Stimulated activated effector memory CD8-positive, alpha-beta T cell treated with anti-CD3 and anti-CD28 coated beads, Interleukin-12 subunit alpha, Interleukin-12 subunit beta, amount 100 ng/mL, for 72 hours (primary cell): Measurements from ENCODE around the gene PPM1L.
A peak's percentile ranks its signal among the peaks of the same experiment; 100 is the strongest.

Experiments
- ATAC-seq: fragments of 150-1000 bp; cut with Tn5 transposase; 2 replicates; pipeline ENCODE4 v1.10.0; 2021
- DNase-seq, 2 donors: peaks; one replicate each; pipeline ENCODE4 v3.0.0; 2021 to 2022; ENCODE audit warnings: low spot score in 2 of 2
- H3K27ac Mint-ChIP-seq: one replicate; pipeline ENCODE4 v1.8.0; 2022; ENCODE audit warnings: mild to moderate bottlenecking, mixed read lengths
- H3K36me3 Mint-ChIP-seq: one replicate; pipeline ENCODE4 v1.8.0; 2022; ENCODE audit warnings: mild to moderate bottlenecking, mixed read lengths
- H3K4me1 Mint-ChIP-seq: one replicate; pipeline ENCODE4 v1.8.0; 2022; ENCODE audit warnings: mixed read lengths
- H3K4me3 Mint-ChIP-seq: one replicate; pipeline ENCODE4 v1.8.0; 2022; ENCODE audit warnings: mild to moderate bottlenecking, mixed read lengths
- H3K9me3 Mint-ChIP-seq: one replicate; pipeline ENCODE4 v1.8.0; 2022; ENCODE audit warnings: mixed read lengths

Gene PPM1L

GRCh38 chr3:160904691-160905090, 148.7 kb downstream of the PPM1L start:
- DNase-seq = no peak
- no peak overlapping the region for H3K4me3 Mint-ChIP-seq

GRCh38 chr3:160906646-160907045, 150.6 kb downstream of the PPM1L start:
- ATAC-seq = no peak
- Mint-ChIP-seq H3K27ac (no peak overlapping the region), H3K36me3 (no peaks in the 10 kb centered on the region)

More at GRCh38 chr3:160904691-160905090, 148.7 kb downstream of the PPM1L start:
- no peak for ATAC-seq
- Mint-ChIP-seq H3K36me3 (no peaks in the 10 kb centered on the region), H3K27ac (no peak overlapping the region), H3K9me3 (peaks cover 9% of the 10 kb centered on the region), H3K4me1 (no peaks in the 10 kb centered on the region)

GRCh38 chr3:160909917-160910316, 153.9 kb downstream of the PPM1L start:
- Mint-ChIP-seq H3K36me3 (no peaks in the 10 kb centered on the region), H3K4me1 (no peaks in the 10 kb centered on the region), H3K4me3 (no peak overlapping the region), H3K9me3 (peaks cover 10% of the 10 kb centered on the region), H3K27ac (no peak overlapping the region)
- ATAC-seq (no peak), DNase-seq (no peak)

More at GRCh38 chr3:160906646-160907045, 150.6 kb downstream of the PPM1L start:
- DNase-seq = no peak
- no peaks in the 10 kb centered on the region for H3K4me1 Mint-ChIP-seq
- H3K4me3 Mint-ChIP-seq = no peak overlapping the region
- peaks cover 10% of the 10 kb centered on the region for H3K9me3 Mint-ChIP-seq

DNA sequence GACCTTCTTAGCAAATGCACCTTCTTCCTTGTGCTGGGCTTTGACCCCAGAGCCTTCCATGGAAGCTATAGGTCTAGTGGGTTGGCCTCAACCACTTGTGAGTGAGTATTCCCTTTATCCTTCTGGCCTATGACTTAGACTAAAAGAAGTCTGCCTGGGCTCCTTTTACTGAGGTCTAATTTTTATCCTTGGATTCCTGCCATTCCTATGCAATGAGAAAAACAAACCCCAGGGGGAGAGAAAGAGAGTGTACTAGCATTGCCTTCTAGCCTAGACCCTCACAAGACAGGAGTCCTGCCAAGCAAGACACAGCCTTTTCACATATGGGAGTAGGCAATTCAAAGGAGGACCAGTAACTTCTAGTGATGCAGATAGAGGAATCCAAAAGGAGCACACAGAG, 155.4 kb downstream of the PPM1L start:
- DNase-seq (no peak), ATAC-seq (no peak)
- H3K27ac Mint-ChIP-seq = no peak overlapping the region
- H3K4me1 Mint-ChIP-seq = no peaks in the 10 kb centered on the region
- peaks cover 10% of the 10 kb centered on the region for H3K9me3 Mint-ChIP-seq
- no peaks in the 10 kb centered on the region for H3K36me3 Mint-ChIP-seq
- no peak overlapping the region for H3K4me3 Mint-ChIP-seq

DNA sequence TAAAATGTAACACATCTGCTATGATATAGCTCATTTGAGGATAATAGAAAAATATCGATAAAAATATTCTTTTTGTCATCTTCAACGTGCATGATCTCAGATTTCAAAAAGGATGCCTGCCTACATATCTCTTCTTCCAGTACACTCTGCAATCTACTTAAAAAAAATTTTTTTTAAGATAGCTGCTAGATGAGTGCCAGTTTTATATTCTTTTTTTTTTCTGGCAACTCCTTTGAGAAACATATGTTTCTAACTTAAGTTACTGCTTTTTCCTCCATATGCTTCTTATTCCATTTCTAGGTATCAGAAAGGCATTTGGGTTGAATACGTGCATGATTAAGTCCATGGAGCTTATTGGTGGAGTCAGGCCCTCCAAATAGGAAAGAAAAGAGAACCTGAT, 160.4 kb downstream of the PPM1L start:
- no peaks in the 10 kb centered on the region for H3K36me3 Mint-ChIP-seq
- no peak overlapping the region for H3K4me3 Mint-ChIP-seq
- H3K27ac Mint-ChIP-seq = no peak overlapping the region
- H3K4me1 Mint-ChIP-seq = no peaks in the 10 kb centered on the region
- ATAC-seq (no peak), DNase-seq (no peak)
- H3K9me3 Mint-ChIP-seq = peaks cover 3% of the 10 kb centered on the region

DNA sequence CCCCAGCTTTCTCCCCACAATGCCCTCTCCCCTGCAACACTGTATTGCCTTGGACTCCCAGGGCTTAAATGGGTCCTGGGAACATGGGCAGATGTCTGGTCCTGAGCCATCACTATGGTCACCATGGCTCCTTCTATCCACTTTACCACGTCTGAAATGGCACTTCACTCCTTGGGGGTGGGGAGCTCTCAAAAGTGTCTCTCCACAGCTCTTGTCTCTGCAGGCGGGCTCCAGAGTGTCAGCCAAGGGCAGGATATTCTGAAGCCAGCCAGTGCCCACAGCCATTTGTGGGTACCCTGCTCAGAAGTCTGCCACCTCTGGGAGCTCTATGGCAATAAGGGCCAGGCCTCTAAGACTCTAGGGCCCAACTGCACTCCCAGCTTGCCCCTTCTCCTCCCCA, 163.9 kb downstream of the PPM1L start:
- Mint-ChIP-seq H3K36me3 (no peaks in the 10 kb centered on the region), H3K4me1 (no peaks in the 10 kb centered on the region), H3K4me3 (no peak overlapping the region), H3K27ac (no peak overlapping the region), H3K9me3 (no peaks in the 10 kb centered on the region)
- DNase-seq (no peak), ATAC-seq (no peak)

GRCh38 chr3:160921020-160921635, 165.1 kb downstream of the PPM1L start:
- H3K4me1 Mint-ChIP-seq = no peaks in the 10 kb centered on the region
- ATAC-seq = no peak

GRCh38 chr3:160924776-160925175, 168.7 kb downstream of the PPM1L start:
- no peak for ATAC-seq
- H3K36me3 Mint-ChIP-seq = no peaks in the 10 kb centered on the region

More at GRCh38 chr3:160921020-160921635, 165.1 kb downstream of the PPM1L start:
- Mint-ChIP-seq H3K27ac (no peak overlapping the region), H3K36me3 (no peaks in the 10 kb centered on the region), H3K4me3 (no peak overlapping the region), H3K9me3 (no peaks in the 10 kb centered on the region)
- DNase-seq = no peak

DNA sequence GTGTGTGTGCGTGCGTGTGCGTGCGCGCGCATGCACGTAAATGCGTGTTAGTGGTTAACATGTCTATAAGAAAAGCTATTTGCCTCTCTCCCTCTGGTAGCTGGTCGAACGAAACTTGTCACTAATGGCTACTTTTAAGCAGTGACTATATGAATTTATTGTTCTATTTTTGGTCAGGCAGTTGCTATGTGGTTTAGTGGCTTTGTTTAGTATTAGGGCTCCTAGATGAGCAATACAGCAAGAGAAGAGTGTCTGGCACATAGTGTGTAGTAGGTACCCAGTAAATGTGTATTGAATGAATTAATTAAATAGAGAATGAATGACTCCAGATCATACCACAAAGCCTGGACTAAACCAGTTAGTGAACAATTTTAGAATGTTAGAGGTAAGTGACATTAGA, 171.6 kb downstream of the PPM1L start:
- ATAC-seq = no peak
- Mint-ChIP-seq H3K4me3 (no peak overlapping the region), H3K36me3 (no peaks in the 10 kb centered on the region), H3K9me3 (no peaks in the 10 kb centered on the region), H3K27ac (no peak overlapping the region), H3K4me1 (no peaks in the 10 kb centered on the region)
- no peak for DNase-seq

More at GRCh38 chr3:160924776-160925175, 168.7 kb downstream of the PPM1L start:
- Mint-ChIP-seq H3K4me3 (no peak overlapping the region), H3K4me1 (no peaks in the 10 kb centered on the region), H3K9me3 (no peaks in the 10 kb centered on the region), H3K27ac (no peak overlapping the region)
- no peak for DNase-seq

GRCh38 chr3:160928183-160928726, 172.2 kb downstream of the PPM1L start:
- Mint-ChIP-seq H3K9me3 (no peaks in the 10 kb centered on the region), H3K27ac (no peak overlapping the region), H3K36me3 (no peaks in the 10 kb centered on the region), H3K4me1 (no peaks in the 10 kb centered on the region), H3K4me3 (no peak overlapping the region)
- ATAC-seq (peak; percentile 26), DNase-seq (no peak)

DNA sequence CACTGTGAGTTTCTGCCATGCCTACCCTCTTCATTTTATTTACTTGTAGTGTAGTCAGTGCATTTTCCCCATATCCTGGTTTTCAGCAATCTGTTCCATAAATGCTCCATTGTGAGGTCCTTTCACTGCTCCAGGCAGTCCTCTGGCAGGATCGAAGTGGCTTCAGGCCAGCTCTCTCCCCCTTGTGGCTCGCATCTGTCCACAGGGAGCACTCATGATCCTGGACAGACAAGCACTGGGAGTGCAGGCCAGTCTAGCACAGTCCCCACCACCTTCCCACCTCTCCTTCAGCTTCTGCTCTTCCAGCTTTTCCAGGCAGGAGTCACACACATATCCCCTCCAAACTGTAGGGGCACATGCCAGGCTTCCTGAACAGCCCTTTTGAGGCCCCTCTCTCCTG, 173.6 kb downstream of the PPM1L start:
- H3K4me3 Mint-ChIP-seq = no peak overlapping the region
- no peak for ATAC-seq

GRCh38 chr3:160931474-160931873, 175.4 kb downstream of the PPM1L start:
- Mint-ChIP-seq H3K36me3 (no peaks in the 10 kb centered on the region), H3K27ac (no peak overlapping the region), H3K4me3 (no peak overlapping the region), H3K9me3 (no peaks in the 10 kb centered on the region), H3K4me1 (no peaks in the 10 kb centered on the region)
- ATAC-seq (no peak), DNase-seq (no peak)

More for the DNA sequence above, 173.6 kb downstream of the PPM1L start:
- no peaks in the 10 kb centered on the region for H3K36me3 Mint-ChIP-seq
- no peaks in the 10 kb centered on the region for H3K4me1 Mint-ChIP-seq
- H3K27ac Mint-ChIP-seq = no peak overlapping the region
- no peaks in the 10 kb centered on the region for H3K9me3 Mint-ChIP-seq
- no peak for DNase-seq

DNA sequence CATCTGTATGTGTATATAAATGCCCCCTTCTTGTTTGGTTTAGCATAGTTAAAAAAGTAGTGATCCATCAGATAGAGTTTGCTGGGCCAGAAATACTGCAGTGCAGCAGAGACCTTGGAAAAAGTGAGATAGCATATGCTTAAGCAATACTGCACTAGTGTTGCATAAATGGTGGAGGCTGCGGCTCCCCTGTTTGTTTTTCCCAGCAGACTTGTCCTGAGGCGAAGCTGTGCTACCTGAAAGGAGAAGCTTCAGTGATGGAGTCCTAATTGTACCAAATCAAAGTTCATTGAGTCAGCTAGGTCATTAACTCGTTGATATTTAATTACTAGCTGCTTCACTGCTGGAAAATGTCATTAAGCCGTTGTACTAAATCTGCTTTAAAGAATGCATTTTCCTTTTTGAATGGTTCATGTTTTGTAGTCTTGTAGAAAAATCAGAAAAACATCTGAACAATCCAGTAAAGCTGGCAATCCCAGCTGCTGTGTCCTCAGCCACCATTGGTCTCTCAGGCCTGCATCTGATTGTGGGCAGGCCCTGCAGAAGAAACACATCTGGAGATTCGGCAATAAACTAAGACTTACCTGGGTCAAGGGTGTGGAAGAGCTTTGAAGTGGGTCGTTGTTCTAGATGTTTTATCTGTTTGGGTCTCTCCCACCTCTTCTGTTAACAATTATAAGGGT, 179.5 kb downstream of the PPM1L start:
- no peak overlapping the region for H3K4me3 Mint-ChIP-seq
- no peaks in the 10 kb centered on the region for H3K36me3 Mint-ChIP-seq
- DNase-seq = no peak
- no peaks in the 10 kb centered on the region for H3K4me1 Mint-ChIP-seq
- H3K9me3 Mint-ChIP-seq = no peaks in the 10 kb centered on the region
- H3K27ac Mint-ChIP-seq = no peak overlapping the region
- ATAC-seq = no peak

DNA sequence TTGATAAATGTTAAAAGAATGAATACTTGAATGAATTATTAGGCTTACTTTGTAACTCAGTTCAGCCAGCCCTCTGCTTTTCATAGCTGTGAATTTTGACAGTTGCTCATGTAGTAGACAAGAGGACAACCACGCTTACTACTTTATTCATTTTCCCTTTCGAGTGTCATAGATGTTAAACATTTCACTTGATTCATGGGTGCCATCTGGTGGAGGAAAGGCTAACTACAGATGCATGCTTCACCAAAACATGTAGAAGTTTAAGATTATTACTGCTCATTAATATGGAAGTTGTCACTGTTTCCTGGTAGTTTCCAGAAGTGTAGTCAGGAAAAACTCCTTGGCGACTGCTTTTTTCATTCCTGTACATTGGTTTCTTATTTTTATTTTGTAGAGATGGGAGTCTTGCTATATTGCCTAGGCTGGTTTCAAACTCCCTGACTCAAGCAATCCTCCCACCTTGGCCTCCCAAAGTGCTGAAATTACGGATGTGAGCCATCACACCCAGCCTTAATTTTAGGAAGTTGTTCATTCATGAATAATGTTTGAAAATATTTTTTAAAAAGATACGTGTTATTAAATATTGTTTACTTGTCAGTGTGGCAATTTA, 186.0 kb downstream of the PPM1L start:
- H3K4me3 Mint-ChIP-seq = no peak overlapping the region
- no peaks in the 10 kb centered on the region for H3K4me1 Mint-ChIP-seq
- peak; percentile 72 for ATAC-seq
- no peak overlapping the region for H3K27ac Mint-ChIP-seq
- DNase-seq = peak; percentile 58 to 85
- no peaks in the 10 kb centered on the region for H3K36me3 Mint-ChIP-seq
- no peaks in the 10 kb centered on the region for H3K9me3 Mint-ChIP-seq

GRCh38 chr3:160943996-160944395, 188.0 kb downstream of the PPM1L start:
- Mint-ChIP-seq H3K27ac (no peak overlapping the region), H3K9me3 (no peaks in the 10 kb centered on the region), H3K4me1 (no peaks in the 10 kb centered on the region), H3K4me3 (no peak overlapping the region), H3K36me3 (no peaks in the 10 kb centered on the region)
- no peak for DNase-seq
- no peak for ATAC-seq

GRCh38 chr3:160945336-160945735, 189.3 kb downstream of the PPM1L start:
- DNase-seq (no peak), ATAC-seq (no peak)
- Mint-ChIP-seq H3K4me3 (no peak overlapping the region), H3K36me3 (no peaks in the 10 kb centered on the region), H3K27ac (no peak overlapping the region), H3K9me3 (no peaks in the 10 kb centered on the region), H3K4me1 (no peaks in the 10 kb centered on the region)
